H9 (cell line): ENCODE results near the gene EIF2S3. TPM values are rescaled to one million over a fixed set of nuclear protein-coding genes. Genes with fewer than 3 reads are reported as not detected.

ENCODE experiments used
- DNase-seq: peaks from one replicate; pipeline ENCODE4 v3.0.0-alpha.2; 2017
- H2AFZ ChIP-seq: one replicate; pipeline ENCODE4 v1.6.1; 2013; ENCODE audit warnings: mild to moderate bottlenecking, low read length, control low read depth, moderate library complexity
- H2AK5ac ChIP-seq: 2 replicates; pipeline ENCODE4 v1.6.1; 2013; ENCODE audit warnings: low read length, control low read depth, mixed read lengths; ENCODE audit not compliant: insufficient read length
- H2BK120ac ChIP-seq: one replicate; pipeline ENCODE4 v1.6.1; 2013; ENCODE audit warnings: low read depth, mild to moderate bottlenecking, low read length, control low read depth, inconsistent platforms; ENCODE audit not compliant: poor library complexity, severe bottlenecking
- H2BK12ac ChIP-seq: 2 replicates; pipeline ENCODE4 v1.6.1; 2013; ENCODE audit warnings: low read length, control low read depth, mixed read lengths, low read depth; ENCODE audit not compliant: insufficient read length
- H2BK15ac ChIP-seq: 2 replicates; pipeline ENCODE4 v1.6.1; 2013; ENCODE audit warnings: low read depth, low read length, control low read depth
- H2BK20ac ChIP-seq: one replicate; pipeline ENCODE4 v1.6.1; 2013; ENCODE audit warnings: low read depth, mild to moderate bottlenecking, low read length, control low read depth, inconsistent platforms; ENCODE audit not compliant: poor library complexity, severe bottlenecking
- H2BK5ac ChIP-seq: 2 replicates; pipeline ENCODE4 v1.6.1; 2013; ENCODE audit warnings: low read length, control low read depth, mixed read lengths; ENCODE audit not compliant: insufficient read length
- H3K14ac ChIP-seq: 2 replicates; pipeline ENCODE4 v1.6.1; 2013; ENCODE audit warnings: low read length, control low read depth; ENCODE audit not compliant: insufficient read depth
- H3K18ac ChIP-seq: 2 replicates; pipeline ENCODE4 v1.6.1; 2013; ENCODE audit warnings: low read depth, mild to moderate bottlenecking, mixed read lengths, low read length, control low read depth; ENCODE audit not compliant: insufficient read length
- H3K23ac ChIP-seq: 2 replicates; pipeline ENCODE4 v1.6.1; 2013; ENCODE audit warnings: low read length, control low read depth, mixed read lengths, low read depth; ENCODE audit not compliant: insufficient read length
- H3K23me2 ChIP-seq: 2 replicates; pipeline ENCODE4 v1.6.1; 2013; ENCODE audit warnings: low read depth, mild to moderate bottlenecking, mixed read lengths, low read length, control low read depth; ENCODE audit not compliant: insufficient read length, poor library complexity, severe bottlenecking
- H3K27ac ChIP-seq: 2 replicates; pipeline ENCODE4 v1.5.1; 2013; ENCODE audit warnings: low read length, control low read depth, mixed read lengths, low read depth; ENCODE audit not compliant: insufficient read length
- H3K27me3 ChIP-seq: 2 replicates; pipeline ENCODE4 v1.6.1; 2013; ENCODE audit warnings: low read length, control low read depth, inconsistent platforms; ENCODE audit not compliant: insufficient read depth
- H3K4ac ChIP-seq: 2 replicates; pipeline ENCODE4 v1.6.1; 2013; ENCODE audit warnings: low read depth, mild to moderate bottlenecking, control low read depth, inconsistent platforms, low read length, moderate library complexity
- H3K4me1 ChIP-seq: 2 replicates; pipeline ENCODE4 v1.6.1; 2013; ENCODE audit warnings: low read length, control low read depth, inconsistent platforms; ENCODE audit not compliant: insufficient read depth
- H3K4me2 ChIP-seq: 2 replicates; pipeline ENCODE4 v1.6.1; 2013; ENCODE audit warnings: low read length, control low read depth, mixed read lengths; ENCODE audit not compliant: insufficient read length, insufficient read depth
- H3K56ac ChIP-seq: 2 replicates; pipeline ENCODE4 v1.6.1; 2013; ENCODE audit warnings: low read depth, mild to moderate bottlenecking, mixed read lengths, low read length, control low read depth; ENCODE audit not compliant: insufficient read length
- H3K79me1 ChIP-seq: 2 replicates; pipeline ENCODE4 v1.6.1; 2013; ENCODE audit warnings: low read depth, mild to moderate bottlenecking, moderate library complexity, low read length, control low read depth, inconsistent platforms; ENCODE audit not compliant: insufficient read depth, poor library complexity, severe bottlenecking
- H3K79me2 ChIP-seq: 2 replicates; pipeline ENCODE4 v1.6.1; 2013; ENCODE audit warnings: low read length, control low read depth, inconsistent platforms; ENCODE audit not compliant: insufficient read depth
- H3K9ac ChIP-seq: 2 replicates; pipeline ENCODE4 v1.6.1; 2013; ENCODE audit warnings: low read length, control low read depth, mixed read lengths; ENCODE audit not compliant: insufficient read length; ENCODE audit errors: extremely low read depth
- H3K9me3 ChIP-seq: one replicate; pipeline ENCODE4 v1.6.1; 2013; ENCODE audit warnings: low read depth, low read length, inconsistent platforms; ENCODE audit not compliant: control insufficient read depth
- H3T11ph ChIP-seq: one replicate; pipeline ENCODE4 v1.6.1; 2013; ENCODE audit warnings: mild to moderate bottlenecking, low read length, control low read depth, inconsistent platforms
- H4K20me1 ChIP-seq: one replicate; pipeline ENCODE4 v1.6.1; 2013; ENCODE audit not compliant: control insufficient read depth, insufficient read length, insufficient read depth
- H4K5ac ChIP-seq: 2 replicates; pipeline ENCODE4 v1.6.1; 2013; ENCODE audit warnings: low read depth, mild to moderate bottlenecking, mixed read lengths, low read length, control low read depth; ENCODE audit not compliant: insufficient read length
- H4K8ac ChIP-seq: replicated peaks from 2 replicates; pipeline ENCODE4 v1.6.1; 2013; ENCODE audit warnings: low read length, control low read depth, mixed read lengths, low read depth; ENCODE audit not compliant: insufficient read length
- H4K91ac ChIP-seq: 2 replicates; pipeline ENCODE4 v1.6.1; 2013; ENCODE audit warnings: low read depth, mild to moderate bottlenecking, moderate library complexity, mixed read lengths, low read length, control low read depth; ENCODE audit not compliant: insufficient read length
- H3K27ac Mint-ChIP-seq, 3 experiments: 2 replicates in 2 of 3; 3 replicates in 1 of 3; pipeline ENCODE4 v1.8.0; 2020 to 2021; ENCODE audit warnings: mixed read lengths in 3 of 3, mild to moderate bottlenecking in 1 of 3, moderate library complexity in 1 of 3
- H3K27me3 Mint-ChIP-seq: 2 replicates; pipeline ENCODE4 v1.8.0; 2021; ENCODE audit warnings: low read depth, mild to moderate bottlenecking, moderate library complexity, mixed read lengths
- H3K36me3 Mint-ChIP-seq, 3 experiments: 2 replicates in 2 of 3; 3 replicates in 1 of 3; pipeline ENCODE4 v1.8.0; 2020 to 2021; ENCODE audit warnings: low read depth in 3 of 3, mixed read lengths in 3 of 3; ENCODE audit not compliant: insufficient read depth in 1 of 3
- H3K4me1 Mint-ChIP-seq, 2 experiments: 2 replicates each; pipeline ENCODE4 v1.8.0; 2020; ENCODE audit warnings: mixed read lengths in 2 of 2
- H3K4me3 Mint-ChIP-seq, 2 experiments: 2 replicates in 1 of 2; 3 replicates in 1 of 2; pipeline ENCODE4 v1.8.0; 2020 to 2021; ENCODE audit warnings: mild to moderate bottlenecking in 2 of 2, mixed read lengths in 2 of 2, moderate library complexity in 1 of 2
- H3K9me3 Mint-ChIP-seq, 2 experiments: 2 replicates in 1 of 2; 3 replicates in 1 of 2; pipeline ENCODE4 v1.8.0; 2020; ENCODE audit warnings: mild to moderate bottlenecking in 2 of 2, mixed read lengths in 2 of 2, moderate library complexity in 1 of 2
- WGBS: extraction: QIAGEN DNeasy Blood & Tissue Kit; methylation state at CpG from one replicate; pipeline ENCODE4 v1.1.7; 2013; ENCODE audit warnings: missing lambda C conversion rate, low lambda C conversion rate, mixed read lengths; ENCODE audit not compliant: insufficient read length; ENCODE audit errors: extremely low coverage; 5-methylcytosine and 5-hydroxymethylcytosine counted together
- total RNA-seq: library from RNA; stranded (reverse); gene quantifications from 2 replicates; pipeline ENCODE4 v1.2.1, GENCODE V29; 2021
- TF ChIP-seq, protein P1 (sequence below): fragments of 200-600 bp; sonication (generic); conservative IDR thresholded peaks from 3 replicates; pipeline ENCODE4 v1.8.0; 2021; ENCODE audit warnings: antibody characterized with exemption, mild to moderate bottlenecking

EIF2S3 gene
- total RNA-seq, 1 experiment from 2014 or later, result 598 TPM

DNA sequence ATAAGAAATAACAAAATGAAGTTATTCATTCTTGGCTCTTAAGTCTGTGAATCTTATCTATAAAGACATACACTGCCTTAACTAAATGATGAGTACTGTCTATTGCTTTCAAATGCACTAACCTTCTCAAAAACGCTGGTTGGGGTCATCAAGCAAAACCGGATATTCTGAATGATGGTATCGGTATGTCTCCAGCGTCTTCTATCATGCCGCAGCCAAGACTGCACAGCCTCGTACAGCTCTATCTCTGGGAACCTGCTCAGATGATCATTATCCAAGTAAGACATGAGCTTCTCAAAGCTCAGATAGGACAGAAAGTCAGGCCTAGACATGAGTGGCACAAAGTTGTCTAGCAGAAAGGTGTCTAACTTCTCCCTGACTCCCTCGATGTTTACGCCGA lies 48.9 kb upstream of the EIF2S3 start:
- H3K9ac ChIP-seq, result no peak overlapping the region
- no peak overlapping the region for H4K5ac ChIP-seq
- H4K8ac ChIP-seq, result no peak overlapping the region
- no peak overlapping the region for H2AK5ac ChIP-seq
- no peak overlapping the region for H3K14ac ChIP-seq
- no peak overlapping the region for H3K4me3 Mint-ChIP-seq
- H3T11ph ChIP-seq, result no peak overlapping the region
- no peak overlapping the region for H3K56ac ChIP-seq
- no peaks in the 10 kb centered on the region for H3K9me3 ChIP-seq
- no peak overlapping the region for H2BK12ac ChIP-seq
- H4K91ac ChIP-seq, result no peak overlapping the region
- H3K27me3 Mint-ChIP-seq, result no peaks in the 10 kb centered on the region
- peaks cover 5% of the 10 kb centered on the region for H3K79me1 ChIP-seq
- H4K20me1 ChIP-seq, result no peaks in the 10 kb centered on the region
- peaks cover 23 to 43% (median 42%) of the 10 kb centered on the region in 3 experiments; a peak in 6 of 7 replicates for H3K36me3 Mint-ChIP-seq
- no peak for DNase-seq
- no peak overlapping the region for H3K4ac ChIP-seq
- no peaks in the 10 kb centered on the region for H3K27me3 ChIP-seq
- no peaks in the 10 kb centered on the region for H3K23me2 ChIP-seq
- H2AFZ ChIP-seq, result no peak overlapping the region
- no peak overlapping the region for H2BK5ac ChIP-seq
- TF ChIP-seq, protein P1, sequence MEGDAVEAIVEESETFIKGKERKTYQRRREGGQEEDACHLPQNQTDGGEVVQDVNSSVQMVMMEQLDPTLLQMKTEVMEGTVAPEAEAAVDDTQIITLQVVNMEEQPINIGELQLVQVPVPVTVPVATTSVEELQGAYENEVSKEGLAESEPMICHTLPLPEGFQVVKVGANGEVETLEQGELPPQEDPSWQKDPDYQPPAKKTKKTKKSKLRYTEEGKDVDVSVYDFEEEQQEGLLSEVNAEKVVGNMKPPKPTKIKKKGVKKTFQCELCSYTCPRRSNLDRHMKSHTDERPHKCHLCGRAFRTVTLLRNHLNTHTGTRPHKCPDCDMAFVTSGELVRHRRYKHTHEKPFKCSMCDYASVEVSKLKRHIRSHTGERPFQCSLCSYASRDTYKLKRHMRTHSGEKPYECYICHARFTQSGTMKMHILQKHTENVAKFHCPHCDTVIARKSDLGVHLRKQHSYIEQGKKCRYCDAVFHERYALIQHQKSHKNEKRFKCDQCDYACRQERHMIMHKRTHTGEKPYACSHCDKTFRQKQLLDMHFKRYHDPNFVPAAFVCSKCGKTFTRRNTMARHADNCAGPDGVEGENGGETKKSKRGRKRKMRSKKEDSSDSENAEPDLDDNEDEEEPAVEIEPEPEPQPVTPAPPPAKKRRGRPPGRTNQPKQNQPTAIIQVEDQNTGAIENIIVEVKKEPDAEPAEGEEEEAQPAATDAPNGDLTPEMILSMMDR, result no peak
- H2BK20ac ChIP-seq, result no peak overlapping the region
- peaks cover 2% of the 10 kb centered on the region; the same call in 1 of the 2 replicates for H3K79me2 ChIP-seq
- H3K4me2 ChIP-seq, result no peak overlapping the region
- H3K18ac ChIP-seq, result no peak overlapping the region
- H2BK15ac ChIP-seq, result no peak overlapping the region
- no peak overlapping the region for H2BK120ac ChIP-seq
- WGBS, result no CpG with 5 or more reads among the region's 9 CpGs
- no peaks in the 10 kb centered on the region for H3K4me1 Mint-ChIP-seq
- no peak overlapping the region for H3K27ac ChIP-seq
- H3K9me3 Mint-ChIP-seq, result no peaks in the 10 kb centered on the region
- H3K23ac ChIP-seq, result no peak overlapping the region
- no peak overlapping the region for H3K27ac Mint-ChIP-seq
- no peaks in the 10 kb centered on the region; the same call in 1 of the 2 replicates for H3K4me1 ChIP-seq
